HG03103 (cell line): Measurements from ENCODE around the gene HOXA10.

ENCODE experiments used
- ATAC-seq: cut with Tn5 transposase; IDR thresholded peaks from one replicate; pipeline ENCODE4 v1.9.1; 2021; ENCODE audit warnings: low read depth; ENCODE audit not compliant: unreplicated experiment

The HOXA10 gene

GRCh38 chr7:27173956-27174873, at the start of gene HOXA10:
Gene HOXA10, minus strand, starts transcription at chr7:27174320. Its CDS starts 14 bp downstream, at chr7:27174306.
- no peak for ATAC-seq

GRCh38 chr7:27221201-27221797, 47.2 kb upstream of the HOXA10 start:
- ATAC-seq: no peak

GRCh38 chr7:27220440-27220955, 46.4 kb upstream of the HOXA10 start:
- no peak for ATAC-seq

GRCh38 chr7:27219821-27220220, 45.7 kb upstream of the HOXA10 start:
- ATAC-seq: no peak

- no peak for ATAC-seq
Measured at GRCh38 chr7:27217951-27218350, 43.8 kb upstream of the HOXA10 start.

- no peak for ATAC-seq
Measured at GRCh38 chr7:27215356-27215755, 41.2 kb upstream of the HOXA10 start.

GRCh38 chr7:27214239-27214950, 40.3 kb upstream of the HOXA10 start:
- no peak for ATAC-seq

GRCh38 chr7:27213433-27214238, 39.5 kb upstream of the HOXA10 start:
- ATAC-seq: no peak

GRCh38 chr7:27212497-27213432, 38.6 kb upstream of the HOXA10 start:
- ATAC-seq: no peak

GRCh38 chr7:27211764-27212204, 37.7 kb upstream of the HOXA10 start:
- no peak for ATAC-seq

- no peak for ATAC-seq
Measured at GRCh38 chr7:27211084-27211446, 36.9 kb upstream of the HOXA10 start.

- ATAC-seq: no peak
Measured at GRCh38 chr7:27210441-27211083, 36.4 kb upstream of the HOXA10 start.

- ATAC-seq: no peak
Measured at GRCh38 chr7:27209933-27210440, 35.9 kb upstream of the HOXA10 start.

GRCh38 chr7:27208998-27209397, 34.9 kb upstream of the HOXA10 start:
- no peak for ATAC-seq

- ATAC-seq: no peak
Measured at GRCh38 chr7:27207348-27207985, 33.3 kb upstream of the HOXA10 start.

GRCh38 chr7:27205325-27206280, 31.5 kb upstream of the HOXA10 start:
- ATAC-seq: no peak

- ATAC-seq: no peak
Measured at GRCh38 chr7:27204851-27205322, 30.8 kb upstream of the HOXA10 start.
